Stimulated activated effector memory CD8-positive, alpha-beta T cell treated with anti-CD3 and anti-CD28 coated beads, Interleukin-12 subunit alpha, Interleukin-12 subunit beta, amount 100 ng/mL, for 72 hours (primary cell): ENCODE measurements around the gene SLC12A1.
"Not testable (repeated sequence)": the region's sequence is repeated elsewhere in the genome, so short reads cannot be mapped to it uniquely, and the experiment has no call there.

ENCODE experiments used
- ATAC-seq: fragments of 150-1000 bp; cut with Tn5 transposase; 2 replicates; pipeline ENCODE4 v1.10.0; 2021
- DNase-seq, 2 donors: peaks; one replicate each; pipeline ENCODE4 v3.0.0; 2021 to 2022; ENCODE audit warnings: low spot score in 2 of 2
- H3K27ac Mint-ChIP-seq: one replicate; pipeline ENCODE4 v1.8.0; 2022; ENCODE audit warnings: mild to moderate bottlenecking, mixed read lengths
- H3K36me3 Mint-ChIP-seq: one replicate; pipeline ENCODE4 v1.8.0; 2022; ENCODE audit warnings: mild to moderate bottlenecking, mixed read lengths
- H3K4me1 Mint-ChIP-seq: one replicate; pipeline ENCODE4 v1.8.0; 2022; ENCODE audit warnings: mixed read lengths
- H3K4me3 Mint-ChIP-seq: one replicate; pipeline ENCODE4 v1.8.0; 2022; ENCODE audit warnings: mild to moderate bottlenecking, mixed read lengths
- H3K9me3 Mint-ChIP-seq: one replicate; pipeline ENCODE4 v1.8.0; 2022; ENCODE audit warnings: mixed read lengths

SLC12A1 gene

DNA sequence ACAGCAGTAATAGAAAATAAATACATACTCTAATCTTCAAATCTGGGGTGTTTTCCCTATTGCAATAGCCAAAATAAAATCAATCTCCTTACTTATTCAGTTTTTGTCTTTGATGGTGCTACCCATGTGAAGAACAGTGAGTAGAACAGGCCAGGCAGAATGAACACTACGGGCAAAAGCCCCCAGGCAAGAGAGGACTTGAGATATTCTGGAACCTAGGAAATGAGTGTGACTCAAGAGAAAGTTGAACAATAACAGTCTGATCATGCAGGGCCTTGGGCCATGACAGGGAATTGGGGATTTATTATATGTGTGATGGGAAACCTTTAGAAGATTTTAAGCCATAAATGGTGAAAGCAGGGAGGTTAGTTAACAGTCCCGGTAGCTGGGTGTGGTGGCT lies 111.1 kb downstream of the SLC12A1 start:
- H3K9me3 Mint-ChIP-seq: no peaks in the 10 kb centered on the region
- H3K27ac Mint-ChIP-seq: no peak overlapping the region
- ATAC-seq (no peak), DNase-seq (no peak)
- H3K4me1 Mint-ChIP-seq: no peaks in the 10 kb centered on the region
- H3K4me3 Mint-ChIP-seq: no peak overlapping the region
- no peaks in the 10 kb centered on the region for H3K36me3 Mint-ChIP-seq

DNA sequence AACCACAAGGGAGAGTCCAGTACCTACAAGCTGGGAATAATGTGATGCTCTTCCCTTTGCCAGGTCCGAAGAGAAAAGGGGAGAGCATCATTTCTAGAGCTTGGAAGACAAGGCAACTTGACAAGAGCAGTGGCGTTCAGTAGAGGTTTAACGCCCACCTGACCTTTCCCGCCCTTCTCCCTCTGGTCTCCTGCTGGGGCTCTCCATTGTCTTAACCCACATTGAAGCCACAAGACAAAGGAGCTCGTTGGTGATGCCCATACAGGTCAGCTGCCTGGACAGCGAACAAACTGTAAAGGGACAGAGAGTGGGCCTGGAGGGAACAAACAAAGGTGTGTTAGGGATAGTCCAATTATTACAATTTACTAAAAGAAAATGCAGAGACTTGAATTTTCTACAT lies 112.0 kb downstream of the SLC12A1 start:
- no peak overlapping the region for H3K4me3 Mint-ChIP-seq
- no peak overlapping the region for H3K27ac Mint-ChIP-seq
- DNase-seq: no peak
- H3K36me3 Mint-ChIP-seq: no peaks in the 10 kb centered on the region
- H3K9me3 Mint-ChIP-seq: no peaks in the 10 kb centered on the region
- no peaks in the 10 kb centered on the region for H3K4me1 Mint-ChIP-seq
- no peak for ATAC-seq

DNA sequence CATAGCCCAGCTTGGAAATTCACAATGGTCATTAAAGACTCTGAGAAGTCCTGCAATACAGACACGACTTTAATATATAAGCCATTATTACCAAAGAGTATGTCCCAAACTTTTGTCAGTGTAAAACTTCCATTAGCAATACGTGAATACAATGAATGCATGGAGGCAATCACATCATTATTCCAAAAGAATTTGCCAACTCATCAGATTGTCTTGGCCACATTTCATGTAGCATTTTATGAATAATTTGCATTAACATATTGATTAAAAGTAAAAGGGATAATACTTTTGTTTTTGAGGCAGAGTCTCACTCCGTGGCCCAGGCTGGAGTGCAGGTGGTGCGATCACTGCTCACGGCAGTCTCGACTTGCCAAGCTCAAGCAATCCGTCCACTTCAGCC lies 117.2 kb downstream of the SLC12A1 start:
- Mint-ChIP-seq H3K27ac (no peak overlapping the region), H3K36me3 (no peaks in the 10 kb centered on the region), H3K4me3 (no peak overlapping the region), H3K4me1 (no peaks in the 10 kb centered on the region), H3K9me3 (no peaks in the 10 kb centered on the region)
- ATAC-seq (no peak), DNase-seq (no peak)

DNA sequence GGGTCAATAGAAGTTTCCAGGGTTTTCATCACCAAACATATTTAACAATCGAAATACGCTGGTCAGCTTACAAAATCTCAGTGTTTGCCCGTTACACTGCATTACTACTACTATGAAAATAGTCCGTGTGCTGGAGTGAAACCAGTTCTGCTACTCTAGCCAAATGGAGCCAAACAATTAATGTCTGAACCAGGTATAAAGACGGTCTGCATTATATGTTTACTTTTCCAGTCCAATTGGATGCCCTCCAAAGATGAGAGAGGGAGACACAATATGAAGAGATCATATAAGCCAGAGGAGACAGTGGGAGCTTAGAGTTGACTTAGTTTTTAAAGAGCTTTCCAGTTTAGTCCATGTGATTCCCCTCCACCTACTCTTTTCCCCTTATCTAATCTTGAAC lies 118.8 kb downstream of the SLC12A1 start:
- no peaks in the 10 kb centered on the region for H3K36me3 Mint-ChIP-seq
- ATAC-seq (no peak), DNase-seq (no peak)
- H3K4me3 Mint-ChIP-seq: no peak overlapping the region
- no peak overlapping the region for H3K27ac Mint-ChIP-seq
- peaks cover 2% of the 10 kb centered on the region for H3K4me1 Mint-ChIP-seq
- no peaks in the 10 kb centered on the region for H3K9me3 Mint-ChIP-seq

DNA sequence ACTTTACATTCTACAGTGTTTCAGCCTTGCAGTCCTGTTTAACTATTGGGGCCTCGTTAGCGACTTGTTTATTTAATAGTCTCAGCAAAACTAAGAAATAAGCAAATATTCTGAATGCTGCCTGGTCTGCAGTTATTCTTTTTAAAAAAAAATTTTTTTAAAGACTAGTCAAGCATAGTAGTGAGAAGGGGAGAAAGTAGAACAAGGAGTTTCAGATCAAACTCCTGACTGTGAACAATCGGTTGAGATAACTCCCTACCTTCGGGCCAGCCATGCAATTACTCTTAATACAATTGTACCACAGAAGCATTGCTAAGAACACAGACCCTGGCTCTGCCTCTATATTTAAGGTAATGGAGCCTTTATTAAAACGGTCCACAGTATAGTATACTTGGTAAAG lies 119.3 kb downstream of the SLC12A1 start:
- Mint-ChIP-seq H3K4me1 (peaks cover 6% of the 10 kb centered on the region), H3K27ac (no peak overlapping the region), H3K9me3 (no peaks in the 10 kb centered on the region), H3K4me3 (no peak overlapping the region), H3K36me3 (no peaks in the 10 kb centered on the region)
- ATAC-seq (no peak), DNase-seq (no peak)

DNA sequence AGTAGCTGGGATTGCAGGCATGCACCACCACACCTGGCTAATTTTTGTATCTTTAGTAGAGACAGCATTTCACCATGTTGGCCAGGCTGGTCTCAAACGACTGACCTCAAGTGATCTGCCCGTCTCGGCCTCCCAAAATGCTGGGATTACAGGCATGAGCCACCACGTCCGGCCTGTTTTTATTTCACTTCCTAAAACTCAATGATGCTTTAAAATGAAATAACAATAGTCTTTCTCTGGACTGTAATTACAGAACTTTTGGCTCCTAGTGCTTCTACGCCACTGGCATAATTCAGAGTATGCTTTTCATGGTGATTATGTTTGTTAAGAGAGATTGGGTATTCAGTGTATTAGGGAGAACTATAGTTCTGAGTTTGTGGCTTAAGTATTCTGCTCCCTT lies 120.1 kb downstream of the SLC12A1 start:
- H3K9me3 Mint-ChIP-seq, ATAC-seq, H3K27ac Mint-ChIP-seq: not testable (repeated sequence)

DNA sequence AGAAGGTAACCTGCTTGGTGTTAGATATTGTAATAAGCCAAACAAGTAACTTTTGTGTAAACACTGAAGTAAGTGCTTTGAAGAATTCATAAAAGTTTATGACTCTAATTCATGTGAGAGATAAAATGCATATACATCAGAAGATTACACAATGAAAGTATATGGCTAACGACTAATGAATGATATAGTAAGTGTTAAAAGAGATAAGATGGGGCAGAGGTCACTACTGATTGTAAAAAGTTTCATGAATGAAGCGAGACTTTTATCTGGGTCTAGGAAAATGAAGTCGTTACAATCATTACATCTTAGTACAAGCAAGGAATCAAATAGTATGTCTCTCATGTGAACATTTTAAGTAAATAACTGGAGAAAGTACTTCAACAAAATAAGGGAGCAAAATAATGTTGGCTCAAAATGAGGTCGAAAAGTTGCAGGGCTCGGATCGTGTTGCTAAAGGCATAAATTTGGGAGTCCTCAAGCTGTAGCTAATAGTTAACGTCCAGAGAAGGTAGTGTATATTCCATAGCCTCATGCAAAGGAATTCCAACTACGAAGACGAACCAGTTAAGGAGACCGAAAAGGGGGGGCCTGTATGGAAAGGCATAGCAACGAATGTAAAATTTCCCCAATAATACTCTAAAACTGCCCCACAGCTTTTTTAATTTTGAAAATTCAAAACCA lies 124.1 kb downstream of the SLC12A1 start:
- Mint-ChIP-seq H3K27ac (peak overlapping the region; percentile 94), H3K4me1 (peaks cover 32% of the 10 kb centered on the region), H3K9me3 (no peaks in the 10 kb centered on the region), H3K36me3 (peaks cover 38% of the 10 kb centered on the region), H3K4me3 (peak overlapping the region; percentile 90)
- no peak for DNase-seq
- ATAC-seq: no peak

More for the DNA sequence above, 120.1 kb downstream of the SLC12A1 start:
- not testable (repeated sequence) for DNase-seq, H3K36me3 Mint-ChIP-seq, H3K4me1 Mint-ChIP-seq, H3K4me3 Mint-ChIP-seq

DNA sequence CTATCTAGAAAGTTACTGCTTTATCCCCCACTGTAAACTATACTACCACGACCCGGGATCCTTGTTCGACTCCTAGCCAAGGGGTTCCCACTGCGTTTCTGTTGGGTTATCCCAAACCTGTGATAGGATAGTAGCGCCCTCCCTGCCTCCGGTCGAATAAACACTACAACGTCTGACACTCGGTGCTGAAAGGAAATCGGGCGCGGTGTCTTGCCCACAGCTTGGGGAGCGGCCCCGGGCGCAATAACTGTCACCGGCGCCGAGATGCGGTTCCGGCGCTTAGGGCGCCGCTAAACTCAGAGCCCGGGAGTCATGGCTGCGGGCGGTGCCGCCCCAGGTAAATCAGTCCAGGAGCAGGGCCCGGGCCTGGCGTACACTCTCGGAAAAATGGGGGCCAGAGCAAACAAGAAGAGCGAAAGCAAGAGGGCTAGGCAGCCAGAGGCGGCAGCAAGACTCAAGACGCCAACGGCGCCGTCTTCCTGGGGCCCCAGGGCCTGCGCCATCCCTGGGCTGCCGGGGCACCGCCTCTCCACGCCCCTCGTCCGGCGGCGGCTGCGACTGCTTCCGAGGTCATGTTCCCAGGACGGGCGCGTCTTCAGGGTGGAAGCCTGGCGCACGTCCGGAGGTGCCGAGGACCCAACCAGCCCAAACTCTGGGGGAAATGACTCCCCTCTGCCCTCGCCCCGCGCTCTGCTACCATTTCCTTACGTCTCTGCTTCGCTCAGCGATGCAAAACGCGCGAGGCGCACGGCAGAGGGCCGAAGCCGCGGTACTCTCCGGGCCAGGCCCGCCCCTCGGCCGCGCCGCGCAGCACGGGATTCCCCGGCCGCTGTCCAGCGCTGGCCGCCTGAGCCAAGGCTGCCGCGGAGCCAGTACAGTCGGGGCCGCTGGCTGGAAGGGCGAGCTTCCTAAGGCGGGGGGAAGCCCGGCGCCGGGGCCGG lies 125.0 kb downstream of the SLC12A1 start, which contains the start of gene DUT:
TSS of gene DUT (plus strand) at position 575 of the 941 bp plus-strand sequence. CDS start at position 662, 87 bp downstream.
- peaks cover 37% of the 10 kb centered on the region for H3K4me1 Mint-ChIP-seq
- DNase-seq (peak; percentile 75 to 88), ATAC-seq (peak; percentile 91)
- H3K9me3 Mint-ChIP-seq: no peaks in the 10 kb centered on the region
- H3K27ac Mint-ChIP-seq: peak within 1 kb of the TSS; percentile 94
- peak within 1 kb of the TSS; percentile 90 for H3K4me3 Mint-ChIP-seq
- peaks cover 47% of the 10 kb centered on the region for H3K36me3 Mint-ChIP-seq

DNA sequence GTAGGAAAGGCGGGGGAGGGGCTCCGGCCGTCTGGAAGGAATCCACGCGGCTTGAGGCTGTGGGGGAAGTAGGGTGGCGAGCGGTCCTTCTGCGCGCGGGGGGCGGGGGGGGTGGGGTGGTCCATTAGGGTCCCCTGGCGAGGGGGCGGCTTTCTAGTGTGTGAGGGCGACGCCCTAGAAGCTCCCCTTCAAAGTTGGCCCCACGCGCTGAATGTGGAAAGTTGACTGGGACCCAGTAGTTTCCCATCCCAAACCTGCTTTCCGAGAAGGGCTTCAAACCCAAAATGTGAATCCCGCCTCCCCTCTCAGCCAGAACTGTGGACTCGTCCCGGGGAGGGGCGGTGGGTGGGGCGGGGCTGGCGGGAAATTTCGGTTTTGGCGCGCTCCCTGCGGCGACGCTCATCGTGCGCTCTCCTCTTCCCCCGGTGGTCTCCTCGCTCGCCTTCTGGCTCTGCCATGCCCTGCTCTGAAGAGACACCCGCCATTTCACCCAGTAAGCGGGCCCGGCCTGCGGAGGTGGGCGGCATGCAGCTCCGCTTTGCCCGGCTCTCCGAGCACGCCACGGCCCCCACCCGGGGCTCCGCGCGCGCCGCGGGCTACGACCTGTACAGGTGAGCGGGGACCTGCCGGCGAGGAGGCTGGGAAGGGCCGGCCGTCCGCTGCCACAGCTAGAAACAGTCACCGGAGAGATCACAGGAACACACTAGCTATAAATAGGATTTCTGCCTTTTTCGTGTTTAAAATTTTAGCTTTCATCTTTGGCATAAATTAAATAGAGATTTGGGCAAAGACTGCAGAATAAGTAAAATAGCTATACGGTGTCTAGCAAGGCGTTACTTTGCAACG lies 125.9 kb downstream of the SLC12A1 start:
- peak; percentile 78 for ATAC-seq
- Mint-ChIP-seq H3K36me3 (peaks cover 56% of the 10 kb centered on the region), H3K4me1 (peaks cover 37% of the 10 kb centered on the region)

DNA sequence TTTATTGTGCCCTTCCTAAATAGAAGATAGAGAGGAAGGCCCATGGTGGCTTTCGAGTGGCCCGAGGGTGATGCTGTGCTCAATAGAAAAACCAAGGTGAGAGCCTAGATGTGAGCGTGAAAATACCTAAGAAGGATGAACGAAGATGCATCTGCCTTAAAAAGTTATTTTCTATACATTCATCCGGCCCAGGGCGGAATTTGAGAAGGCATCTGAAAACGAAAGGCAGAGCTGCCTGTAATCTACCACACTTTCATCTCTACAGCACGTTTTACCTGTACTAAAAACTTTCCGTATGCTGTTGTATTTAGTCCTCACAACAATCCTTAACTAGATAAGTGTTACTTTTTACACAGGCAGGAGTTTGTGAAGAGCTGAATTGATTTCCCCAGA lies 126.5 kb downstream of the SLC12A1 start:
- peaks cover 37% of the 10 kb centered on the region for H3K4me1 Mint-ChIP-seq
- H3K27ac Mint-ChIP-seq: peak overlapping the region; percentile 94
- H3K36me3 Mint-ChIP-seq: peaks cover 62% of the 10 kb centered on the region
- H3K4me3 Mint-ChIP-seq: peak overlapping the region; percentile 90
- ATAC-seq: no peak
- peak in 1 of 2 donors; percentile 2 for DNase-seq
- H3K9me3 Mint-ChIP-seq: no peaks in the 10 kb centered on the region

More for the DNA sequence above, 125.9 kb downstream of the SLC12A1 start:
- Mint-ChIP-seq H3K9me3 (no peaks in the 10 kb centered on the region), H3K27ac (peak overlapping the region; percentile 94), H3K4me3 (peak overlapping the region; percentile 90)
- DNase-seq: peak; percentile 56 to 87

DNA sequence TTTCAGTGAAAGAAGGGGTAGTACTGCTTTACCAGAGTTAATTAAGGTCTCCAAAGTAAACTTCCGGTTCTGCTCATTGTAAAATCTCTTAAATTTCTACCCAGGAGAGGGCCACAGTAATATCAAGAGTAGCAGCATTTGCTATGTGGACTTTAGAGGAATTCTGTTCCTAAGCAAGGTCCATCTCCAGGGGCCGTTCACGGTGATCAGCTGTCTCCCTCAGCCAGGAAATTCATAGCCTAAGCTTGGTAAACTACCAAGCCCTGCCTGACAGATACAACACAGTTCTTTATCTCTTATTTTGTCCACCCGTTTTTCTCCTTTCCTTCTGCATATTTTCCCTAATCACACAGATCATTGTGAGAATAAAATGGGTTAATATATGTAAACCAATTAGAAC lies 127.4 kb downstream of the SLC12A1 start:
- ATAC-seq (no peak), DNase-seq (no peak)
- peaks cover 71% of the 10 kb centered on the region for H3K36me3 Mint-ChIP-seq
- peak overlapping the region; percentile 94 for H3K27ac Mint-ChIP-seq
- peak overlapping the region; percentile 90 for H3K4me3 Mint-ChIP-seq
- H3K9me3 Mint-ChIP-seq: no peaks in the 10 kb centered on the region
- H3K4me1 Mint-ChIP-seq: peaks cover 37% of the 10 kb centered on the region

DNA sequence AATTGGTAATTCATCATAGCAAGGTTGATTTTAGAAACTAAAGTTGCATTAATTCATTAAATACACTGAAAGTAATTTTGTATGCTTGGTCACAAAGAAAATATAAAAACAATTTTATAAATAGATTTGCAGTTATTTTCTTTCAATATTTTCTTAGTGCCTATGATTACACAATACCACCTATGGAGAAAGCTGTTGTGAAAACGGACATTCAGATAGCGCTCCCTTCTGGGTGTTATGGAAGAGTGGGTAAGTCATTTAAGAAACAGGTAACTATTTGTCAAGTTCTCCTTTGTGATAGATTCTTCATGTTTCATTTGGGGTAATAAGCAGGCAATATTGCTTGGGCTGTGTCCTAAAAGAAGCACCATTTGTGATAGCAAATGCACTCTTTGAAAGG lies 128.2 kb downstream of the SLC12A1 start:
- ATAC-seq (no peak), DNase-seq (no peak)
- peaks cover 78% of the 10 kb centered on the region for H3K36me3 Mint-ChIP-seq
- H3K9me3 Mint-ChIP-seq: no peaks in the 10 kb centered on the region
- H3K27ac Mint-ChIP-seq: no peak overlapping the region
- H3K4me3 Mint-ChIP-seq: peak overlapping the region; percentile 90
- peaks cover 37% of the 10 kb centered on the region for H3K4me1 Mint-ChIP-seq

DNA sequence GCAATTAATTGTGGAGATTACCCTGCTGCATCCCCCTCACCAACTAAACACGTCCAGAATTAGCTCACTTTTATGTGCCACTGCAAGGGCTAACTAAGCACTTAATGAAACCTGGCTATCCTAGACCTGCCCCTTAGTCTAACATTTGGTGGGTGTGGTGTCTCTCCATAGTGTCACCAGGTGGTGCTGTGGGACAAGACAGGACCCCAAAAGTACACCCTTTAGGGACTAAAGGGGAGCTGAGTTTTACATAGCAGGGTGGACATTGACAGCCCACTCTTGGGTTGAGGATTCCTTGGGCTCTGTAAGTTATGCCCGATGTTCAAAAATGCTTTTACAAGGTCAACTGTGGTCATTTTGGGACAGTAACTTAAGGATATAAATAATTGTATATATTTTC lies 130.8 kb downstream of the SLC12A1 start:
- Mint-ChIP-seq H3K4me1 (peaks cover 30% of the 10 kb centered on the region), H3K9me3 (no peaks in the 10 kb centered on the region), H3K27ac (peak overlapping the region; percentile 32), H3K4me3 (no peak overlapping the region), H3K36me3 (peaks cover 98% of the 10 kb centered on the region)
- DNase-seq: no peak
- ATAC-seq: peak; percentile 38

DNA sequence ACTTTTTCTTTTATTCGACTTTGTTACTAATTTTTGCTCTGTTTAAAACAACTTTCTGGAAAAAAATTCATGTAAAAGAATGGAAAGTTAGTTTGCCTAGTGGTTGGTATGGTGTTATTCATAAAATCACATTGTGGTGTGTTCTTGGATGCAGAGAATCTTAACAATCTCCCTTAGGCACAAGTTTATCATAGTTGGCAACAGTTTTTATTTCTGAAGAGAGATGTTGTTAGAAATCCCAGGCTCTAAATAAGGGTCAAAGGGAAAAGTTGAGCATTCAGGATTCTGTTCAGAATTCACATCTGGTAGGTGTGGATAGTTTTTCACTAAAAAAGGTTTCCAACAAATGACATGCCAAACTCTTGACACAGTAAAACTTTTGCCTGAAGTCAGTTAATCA lies 131.5 kb downstream of the SLC12A1 start:
- no peak overlapping the region for H3K4me3 Mint-ChIP-seq
- no peak overlapping the region for H3K27ac Mint-ChIP-seq
- ATAC-seq: no peak
- no peak for DNase-seq
- H3K4me1 Mint-ChIP-seq: peaks cover 27% of the 10 kb centered on the region
- H3K9me3 Mint-ChIP-seq: no peaks in the 10 kb centered on the region
- H3K36me3 Mint-ChIP-seq: peaks cover 100% of the 10 kb centered on the region

DNA sequence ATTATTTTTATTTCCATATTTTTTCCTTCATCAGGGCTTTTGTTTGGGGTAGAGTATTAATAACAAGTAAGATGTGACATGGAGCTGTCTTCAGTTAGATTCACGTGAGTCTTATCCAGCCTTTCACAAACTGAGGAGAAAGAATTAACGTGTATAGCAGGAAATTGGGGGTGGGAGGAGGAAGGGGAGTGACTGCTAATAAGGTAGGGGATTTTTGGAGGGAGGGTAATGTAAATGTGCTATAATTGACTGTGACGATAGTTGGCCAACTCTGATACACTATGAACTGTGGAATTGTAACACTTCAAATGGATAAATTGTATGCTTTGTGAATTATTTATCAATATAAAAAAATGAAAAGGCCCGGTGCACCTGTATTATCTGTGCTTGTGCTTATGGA lies 134.0 kb downstream of the SLC12A1 start:
- ATAC-seq: no peak
- Mint-ChIP-seq H3K9me3 (no peaks in the 10 kb centered on the region), H3K4me1 (peaks cover 6% of the 10 kb centered on the region), H3K36me3 (peaks cover 90% of the 10 kb centered on the region), H3K27ac (peak overlapping the region; percentile 56), H3K4me3 (no peak overlapping the region)
- DNase-seq: no peak
